GM20431 (cell line): Measurements from ENCODE around the gene SSC5D.

Source experiments
- in situ Hi-C: fragments of 300-500 bp; cut with MseI, MboI; formaldehyde crosslinking; loops from one replicate; pipeline ENCODE4 v1.15.0; 2020; ENCODE audit warnings: low sequenced_read_pairs; ENCODE audit not compliant: unreplicated experiment

SSC5D gene

DNA sequence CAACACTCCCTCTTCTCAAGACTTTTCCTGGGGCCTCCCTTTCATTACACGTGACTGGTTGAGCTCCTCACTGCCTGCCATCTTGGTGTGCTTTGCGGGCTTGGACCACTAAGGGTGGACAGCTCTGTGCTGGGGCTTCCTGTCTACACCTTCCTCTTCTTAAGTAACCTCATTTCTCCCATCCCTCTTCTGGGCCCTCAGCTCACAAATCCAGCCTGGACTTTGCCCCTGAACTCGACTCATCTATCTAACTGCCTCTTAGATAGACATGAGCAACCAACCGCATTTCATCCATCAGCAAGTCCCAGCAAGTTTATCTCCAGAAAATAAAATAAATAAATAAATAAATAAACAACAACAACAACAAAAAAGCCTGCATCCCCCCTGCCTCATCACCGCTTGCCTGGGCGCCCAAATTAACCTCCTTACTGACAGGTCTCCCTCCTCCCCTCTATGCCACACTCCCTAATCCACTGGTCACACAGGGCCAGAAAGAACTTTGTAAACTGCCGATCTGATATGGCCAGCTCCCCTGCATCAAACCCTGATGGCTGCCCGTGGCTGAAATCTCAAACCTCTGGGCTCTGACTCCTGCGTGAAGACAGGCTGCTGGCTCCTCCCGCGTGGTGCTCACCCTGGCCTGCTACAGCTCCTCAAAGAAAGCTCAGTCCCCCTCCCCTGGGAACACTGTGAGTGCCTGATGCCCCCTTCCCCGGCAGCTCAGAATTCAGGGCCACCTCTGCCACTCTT is 34.5 kb upstream of the SSC5D start:
- in situ Hi-C loops, result no loop called here

DNA sequence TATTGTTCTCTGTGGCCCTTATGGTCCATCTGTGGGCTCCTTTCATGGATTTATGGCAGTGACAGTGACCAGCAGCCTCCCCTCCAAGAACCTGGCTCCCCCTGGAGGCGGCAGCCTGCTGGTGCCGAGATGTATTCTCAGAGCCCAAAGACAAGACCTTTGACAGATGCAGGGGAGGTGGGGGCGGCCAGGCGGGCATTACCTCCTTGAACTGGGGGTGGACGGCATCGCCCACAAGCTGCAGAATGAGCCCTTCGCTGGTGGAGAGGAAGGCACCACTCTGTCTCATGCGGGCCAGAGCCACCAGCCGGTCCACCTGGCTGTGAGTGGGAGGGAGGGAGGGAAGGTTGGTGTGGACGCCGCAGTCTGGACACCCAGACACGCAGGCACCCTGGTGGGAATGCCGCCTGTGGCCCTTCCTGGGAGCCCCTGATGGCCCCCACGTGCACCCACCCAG is 33.4 kb upstream of the SSC5D start:
- in situ Hi-C loops, result no loop called here

- in situ Hi-C loops, result no loop called here
Observed at GRCh38 chr19:55455576-55456235, 32.5 kb upstream of the SSC5D start.

DNA sequence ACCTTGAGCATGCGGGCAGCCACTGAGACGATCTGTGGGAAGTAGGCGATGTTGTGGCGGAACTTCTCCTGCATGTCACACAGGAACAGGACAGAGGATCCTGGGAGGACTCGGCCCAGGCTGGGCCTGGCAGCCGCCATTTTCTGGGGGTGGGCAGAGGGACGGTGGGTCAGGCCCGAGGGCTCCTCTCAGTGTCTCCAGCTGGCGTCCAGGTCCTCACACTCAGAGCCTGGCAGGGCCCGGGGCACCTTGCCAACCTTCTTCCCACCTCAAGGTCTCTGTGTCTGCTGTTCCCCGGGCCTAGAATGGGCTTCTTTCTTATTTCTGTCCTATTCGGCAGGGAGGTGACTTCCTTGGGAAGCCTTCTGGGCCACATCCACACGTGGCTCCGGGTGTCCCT is 31.9 kb upstream of the SSC5D start:
- in situ Hi-C loops, result no loop called here

- in situ Hi-C loops, result no loop called here
Observed at GRCh38 chr19:55457683-55458457, 30.4 kb upstream of the SSC5D start.

GRCh38 chr19:55459551-55459949 is 28.7 kb upstream of the SSC5D start:
- in situ Hi-C loops, result no loop called here

DNA sequence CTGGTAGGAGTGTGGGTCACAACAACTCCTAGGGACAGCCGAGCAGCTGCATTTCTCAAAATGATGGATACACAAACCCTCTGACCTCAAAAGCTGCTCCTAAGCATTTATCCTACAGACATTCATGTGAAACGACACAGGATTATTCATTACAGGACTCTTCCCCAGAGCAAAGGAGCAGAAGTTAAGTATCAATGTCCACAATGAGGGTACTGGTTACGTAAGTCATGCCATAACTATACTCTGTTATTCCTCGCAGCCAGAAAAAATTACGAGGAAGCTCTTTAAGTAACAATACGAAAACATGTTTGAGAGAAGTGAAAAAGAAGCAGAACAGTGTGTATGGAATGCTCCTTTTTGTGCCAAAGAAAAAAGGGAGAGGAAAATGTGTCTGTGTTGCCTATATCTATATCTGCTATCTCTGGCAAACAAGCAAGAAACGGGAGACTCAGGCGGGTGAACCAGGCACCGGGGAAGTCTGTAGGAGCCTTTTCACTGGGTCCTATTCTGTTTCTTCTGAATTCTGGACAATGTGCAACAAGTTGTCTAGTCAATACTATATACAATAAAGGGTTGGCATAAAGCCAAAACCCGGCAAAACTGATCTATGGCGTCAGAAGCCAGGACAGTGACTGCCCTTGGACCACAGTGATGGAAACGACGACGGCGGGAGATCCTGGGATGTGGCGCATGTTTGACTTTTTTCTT is 28.1 kb upstream of the SSC5D start:
- in situ Hi-C loops, result no loop called here

- in situ Hi-C loops, result no loop called here
Observed at GRCh38 chr19:55460670-55461258, 27.5 kb upstream of the SSC5D start.

- in situ Hi-C loops, result no loop called here
Observed at GRCh38 chr19:55461259-55461973, 26.8 kb upstream of the SSC5D start, which contains the start of gene ISOC2. Gene ISOC2, minus strand, starts transcription at chr19:55461642. Its CDS starts 5,156 bp downstream, at chr19:55456486.

GRCh38 chr19:55461974-55462626 is 26.1 kb upstream of the SSC5D start:
- in situ Hi-C loops, result no loop called here

DNA sequence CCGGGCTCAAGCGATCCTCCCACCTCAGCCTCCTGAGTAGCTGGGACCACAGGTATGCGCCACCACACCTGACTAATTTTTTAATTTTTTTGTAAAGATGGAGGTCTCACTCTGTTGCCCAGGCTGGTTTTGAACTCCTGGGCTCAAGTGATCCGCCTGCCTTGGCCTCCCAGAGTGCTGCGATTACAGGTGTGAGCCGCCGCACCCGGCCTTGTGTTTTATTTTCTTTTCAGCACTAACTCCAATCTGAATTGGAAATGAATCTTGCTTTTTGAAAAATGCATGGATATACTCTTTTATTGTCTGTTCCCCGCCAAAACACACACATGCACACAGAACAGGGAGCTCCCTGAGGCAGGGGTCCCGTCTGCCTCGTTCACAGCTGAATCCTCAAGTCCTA is 25.5 kb upstream of the SSC5D start:
- in situ Hi-C loops, result no loop called here

DNA sequence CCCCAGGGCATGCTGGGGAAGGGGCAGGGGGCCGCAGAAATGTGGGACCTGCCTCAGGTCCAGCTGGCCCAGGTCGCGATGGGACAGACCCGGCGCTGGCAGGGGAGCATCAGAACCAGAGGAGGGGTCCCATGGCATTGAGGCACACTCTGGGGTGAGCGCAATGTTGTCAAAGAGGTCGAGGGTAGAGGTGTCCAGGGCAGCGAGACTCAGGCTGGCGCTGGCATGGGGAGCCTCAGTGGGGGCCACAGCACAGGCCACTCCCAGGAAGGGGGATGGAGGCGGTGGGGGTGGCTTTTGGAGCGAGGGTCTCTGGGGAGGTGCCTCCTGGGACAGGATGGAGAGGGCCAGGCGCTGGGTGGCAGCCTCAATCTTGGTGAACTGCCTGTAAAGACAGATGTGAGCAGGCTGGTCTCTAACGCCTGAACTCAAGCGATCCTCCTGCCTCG is 24.6 kb upstream of the SSC5D start:
- in situ Hi-C loops, result no loop called here

GRCh38 chr19:55464039-55464661 is 24.1 kb upstream of the SSC5D start:
- in situ Hi-C loops, result no loop called here

- in situ Hi-C loops, result no loop called here
Observed at GRCh38 chr19:55464662-55465054, 23.6 kb upstream of the SSC5D start, which contains the start of gene C19orf85. Gene C19orf85, minus strand, starts transcription at chr19:55464751. Its CDS starts 197 bp downstream, at chr19:55464554.

DNA sequence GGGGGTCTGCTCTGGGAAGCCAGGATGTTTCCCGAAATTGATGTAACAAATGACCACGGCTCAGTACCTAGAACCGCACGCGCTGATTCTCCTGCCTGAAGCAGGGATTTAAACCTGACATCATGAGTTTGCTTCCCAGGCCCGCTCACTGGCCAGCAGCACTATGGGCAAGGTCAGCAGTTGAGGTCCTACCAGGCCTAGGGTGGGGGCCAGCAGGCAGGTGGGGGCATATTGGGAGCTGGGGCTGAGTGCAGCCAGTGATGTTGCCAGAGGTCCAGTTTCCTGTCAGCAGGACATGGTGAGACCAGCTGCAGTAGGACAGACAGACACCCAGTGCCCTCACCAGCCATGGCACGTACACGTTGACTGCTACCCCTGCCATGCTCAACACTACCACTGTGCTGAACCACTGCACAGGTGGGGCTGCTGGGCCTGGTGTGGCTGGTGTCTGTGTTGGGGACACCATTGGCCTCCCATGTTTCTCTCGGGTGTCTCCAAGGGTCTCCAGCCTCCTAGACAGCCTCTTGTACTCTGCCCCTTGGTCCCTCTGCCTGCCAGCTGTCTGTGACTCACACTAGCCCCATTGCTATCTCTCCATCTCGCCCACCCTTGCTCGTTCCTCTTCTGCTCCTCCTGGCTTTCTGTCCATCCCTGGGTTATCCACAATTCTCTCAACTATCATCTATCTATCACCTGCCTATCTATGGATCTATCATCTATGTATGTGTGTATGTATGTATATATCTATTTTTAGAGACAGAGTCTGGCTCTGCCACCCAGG is 22.6 kb upstream of the SSC5D start:
- in situ Hi-C loops, result no loop called here

DNA sequence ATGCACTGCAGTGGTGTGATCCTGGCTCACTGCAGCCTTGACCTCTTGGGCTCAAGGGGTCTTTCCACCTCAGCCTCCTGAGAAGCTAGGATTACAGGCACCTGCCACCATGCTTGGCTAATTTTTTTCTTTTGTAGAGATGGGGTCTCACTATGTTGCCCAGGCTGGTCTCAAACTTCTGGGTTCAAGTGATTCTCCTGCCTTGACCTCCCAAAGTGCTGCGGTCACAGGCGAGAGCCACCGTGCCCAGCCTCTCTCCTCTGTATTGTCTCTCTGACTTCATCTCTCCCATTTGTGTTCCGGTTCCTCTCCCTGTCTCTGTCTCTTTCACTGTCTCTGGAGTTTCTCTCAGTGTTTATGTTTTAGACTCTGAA is 22.0 kb upstream of the SSC5D start:
- in situ Hi-C loops, result no loop called here

DNA sequence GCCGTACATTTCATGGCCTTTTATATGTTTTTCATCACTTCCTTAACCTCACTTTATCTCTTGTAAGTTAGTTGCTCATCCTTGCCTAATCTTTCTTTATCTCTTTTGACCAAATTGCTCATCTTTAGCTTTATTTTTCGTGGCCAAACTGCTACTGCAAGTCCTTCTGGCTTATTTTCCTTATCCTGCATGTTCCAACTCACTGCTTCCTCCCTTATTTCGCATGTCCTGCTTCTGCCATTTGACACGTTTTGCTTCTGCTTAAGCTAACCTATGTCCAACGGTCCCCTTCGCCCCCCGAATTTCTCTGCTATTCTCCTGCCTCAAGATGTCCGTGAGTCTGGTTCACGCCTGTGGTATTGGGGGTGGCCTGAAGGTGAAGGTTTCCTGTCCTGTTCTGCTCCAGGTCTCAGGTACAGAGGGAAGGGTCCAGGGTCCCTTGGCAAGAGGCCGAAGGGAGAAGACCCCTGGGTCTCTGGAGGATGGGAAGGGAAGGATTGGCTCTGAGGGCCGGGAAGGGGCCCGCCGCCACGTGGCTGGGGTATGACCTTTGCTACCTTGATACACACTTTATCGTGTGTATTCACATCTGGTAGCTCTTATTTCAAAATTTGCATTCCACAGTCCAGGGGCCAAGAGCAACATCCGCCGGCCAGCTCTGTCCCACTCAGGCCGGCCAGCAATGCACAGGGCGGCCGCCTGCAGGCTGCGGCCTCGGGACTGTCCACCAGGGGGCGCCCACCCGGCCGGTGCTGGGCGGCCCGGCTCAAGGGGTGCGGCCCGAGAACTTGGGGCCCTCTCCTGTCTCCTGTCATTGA is 20.8 kb upstream of the SSC5D start:
- in situ Hi-C loops, result no loop called here
